Measurements from ENCODE around the gene DERL2.

The DERL2 gene

GRCh38 chr17:5485270-5486205 is at the start of gene DERL2:
TSS of gene DERL2 (minus strand) at chr17:5486178. CDS start at chr17:5486161, 17 bp downstream.
- TF ChIP-seq, protein P1, sequence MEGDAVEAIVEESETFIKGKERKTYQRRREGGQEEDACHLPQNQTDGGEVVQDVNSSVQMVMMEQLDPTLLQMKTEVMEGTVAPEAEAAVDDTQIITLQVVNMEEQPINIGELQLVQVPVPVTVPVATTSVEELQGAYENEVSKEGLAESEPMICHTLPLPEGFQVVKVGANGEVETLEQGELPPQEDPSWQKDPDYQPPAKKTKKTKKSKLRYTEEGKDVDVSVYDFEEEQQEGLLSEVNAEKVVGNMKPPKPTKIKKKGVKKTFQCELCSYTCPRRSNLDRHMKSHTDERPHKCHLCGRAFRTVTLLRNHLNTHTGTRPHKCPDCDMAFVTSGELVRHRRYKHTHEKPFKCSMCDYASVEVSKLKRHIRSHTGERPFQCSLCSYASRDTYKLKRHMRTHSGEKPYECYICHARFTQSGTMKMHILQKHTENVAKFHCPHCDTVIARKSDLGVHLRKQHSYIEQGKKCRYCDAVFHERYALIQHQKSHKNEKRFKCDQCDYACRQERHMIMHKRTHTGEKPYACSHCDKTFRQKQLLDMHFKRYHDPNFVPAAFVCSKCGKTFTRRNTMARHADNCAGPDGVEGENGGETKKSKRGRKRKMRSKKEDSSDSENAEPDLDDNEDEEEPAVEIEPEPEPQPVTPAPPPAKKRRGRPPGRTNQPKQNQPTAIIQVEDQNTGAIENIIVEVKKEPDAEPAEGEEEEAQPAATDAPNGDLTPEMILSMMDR (IDR thresholded peaks at IDR 0.05; ENCODE audit: low read length), result no peak
- TF ChIP-seq EZH2 (optimal IDR thresholded peaks at IDR 0.05; ENCODE audit: low read depth, low read length), result no peak
- no peak for TF ChIP-seq EZH2phosphoT487 (IDR thresholded peaks at IDR 0.05; ENCODE audit: low read length)
- H4K20me1 ChIP-seq (ENCODE audit: insufficient read depth, low read length), result no peaks in the 10 kb centered on the region
- H2AFZ ChIP-seq (ENCODE audit: low read length), result peak within 1 kb of the TSS; percentile 90
- peaks cover 31% of the 10 kb centered on the region for H3K36me3 ChIP-seq (replicated peaks; ENCODE audit: insufficient read depth, low read length)
- H3K79me2 ChIP-seq (ENCODE audit: low read length), result peaks cover 81% of the 10 kb centered on the region
- H3K27ac ChIP-seq (ENCODE audit: low read length), result peak within 1 kb of the TSS; percentile 99
- H3K4me2 ChIP-seq (ENCODE audit: low read depth, low read length), result peak within 1 kb of the TSS; percentile 86
- H3K4me1 ChIP-seq (ENCODE audit: low read length), result peaks cover 13% of the 10 kb centered on the region; the same call in 1 of the 2 replicates
- no peaks in the 10 kb centered on the region for H3K27me3 ChIP-seq (replicated peaks; ENCODE audit: insufficient read depth, low read length)
- H3K9me2 ChIP-seq (replicated peaks; ENCODE audit: insufficient read depth, low read length), result no peaks in the 10 kb centered on the region
- H3F3A ChIP-seq (ENCODE audit: insufficient read depth, low read length), result peaks cover 8% of the 10 kb centered on the region; the same call in 1 of the 2 replicates
- peak within 1 kb of the TSS; percentile 88 for H3K4me3 ChIP-seq (ENCODE audit: low read length)
- DNase-seq, result peak; percentile 11
- H3K9ac ChIP-seq (ENCODE audit: low read length), result peak within 1 kb of the TSS; percentile 99
- no peaks in the 10 kb centered on the region for H3K9me3 ChIP-seq (replicated peaks; ENCODE audit: insufficient read depth, low read length)

DNA sequence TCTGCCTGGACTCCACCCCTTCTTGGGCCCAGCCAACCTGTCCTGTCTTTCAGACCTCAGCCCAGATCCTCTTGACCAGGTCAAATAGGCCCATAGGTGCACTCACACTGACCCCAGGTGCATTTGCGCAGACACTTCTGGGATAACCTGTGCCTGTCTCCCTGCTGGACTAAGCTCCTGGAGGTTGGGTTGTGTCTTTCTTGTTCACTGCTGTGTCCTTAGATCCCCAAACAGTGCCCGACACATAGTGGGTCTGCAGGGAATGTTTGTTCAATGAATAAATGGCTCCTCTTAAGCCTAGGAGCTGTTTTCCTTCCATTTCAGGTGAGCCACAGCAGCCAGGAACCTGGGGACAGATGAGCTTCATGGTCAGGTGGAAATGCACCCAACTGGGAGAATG is 49.5 kb upstream of the DERL2 start:
- H3K27ac ChIP-seq (ENCODE audit: low read length), result no peak overlapping the region
- H3K4me3 ChIP-seq (ENCODE audit: low read length), result no peak overlapping the region
- no peak overlapping the region for H3K9ac ChIP-seq (ENCODE audit: low read length)
- TF ChIP-seq, protein P1 (IDR thresholded peaks at IDR 0.05; ENCODE audit: low read length), result no peak
- TF ChIP-seq EZH2phosphoT487 (IDR thresholded peaks at IDR 0.05; ENCODE audit: low read length) (no peak), EZH2 (optimal IDR thresholded peaks at IDR 0.05; ENCODE audit: low read depth, low read length) (no peak)
- no peak overlapping the region for H2AFZ ChIP-seq (ENCODE audit: low read length)
- no peaks in the 10 kb centered on the region for H3F3A ChIP-seq (ENCODE audit: insufficient read depth, low read length)
- no peak for DNase-seq
- H4K20me1 ChIP-seq (ENCODE audit: insufficient read depth, low read length), result no peaks in the 10 kb centered on the region
- no peaks in the 10 kb centered on the region for H3K9me3 ChIP-seq (replicated peaks; ENCODE audit: insufficient read depth, low read length)
- no peak overlapping the region for H3K4me2 ChIP-seq (ENCODE audit: low read depth, low read length)
- H3K4me1 ChIP-seq (ENCODE audit: low read length), result no peaks in the 10 kb centered on the region
- no peaks in the 10 kb centered on the region for H3K9me2 ChIP-seq (replicated peaks; ENCODE audit: insufficient read depth, low read length)
- H3K27me3 ChIP-seq (replicated peaks; ENCODE audit: insufficient read depth, low read length), result no peaks in the 10 kb centered on the region
- H3K79me2 ChIP-seq (ENCODE audit: low read length), result no peaks in the 10 kb centered on the region
- H3K36me3 ChIP-seq (replicated peaks; ENCODE audit: insufficient read depth, low read length), result no peaks in the 10 kb centered on the region

DNA sequence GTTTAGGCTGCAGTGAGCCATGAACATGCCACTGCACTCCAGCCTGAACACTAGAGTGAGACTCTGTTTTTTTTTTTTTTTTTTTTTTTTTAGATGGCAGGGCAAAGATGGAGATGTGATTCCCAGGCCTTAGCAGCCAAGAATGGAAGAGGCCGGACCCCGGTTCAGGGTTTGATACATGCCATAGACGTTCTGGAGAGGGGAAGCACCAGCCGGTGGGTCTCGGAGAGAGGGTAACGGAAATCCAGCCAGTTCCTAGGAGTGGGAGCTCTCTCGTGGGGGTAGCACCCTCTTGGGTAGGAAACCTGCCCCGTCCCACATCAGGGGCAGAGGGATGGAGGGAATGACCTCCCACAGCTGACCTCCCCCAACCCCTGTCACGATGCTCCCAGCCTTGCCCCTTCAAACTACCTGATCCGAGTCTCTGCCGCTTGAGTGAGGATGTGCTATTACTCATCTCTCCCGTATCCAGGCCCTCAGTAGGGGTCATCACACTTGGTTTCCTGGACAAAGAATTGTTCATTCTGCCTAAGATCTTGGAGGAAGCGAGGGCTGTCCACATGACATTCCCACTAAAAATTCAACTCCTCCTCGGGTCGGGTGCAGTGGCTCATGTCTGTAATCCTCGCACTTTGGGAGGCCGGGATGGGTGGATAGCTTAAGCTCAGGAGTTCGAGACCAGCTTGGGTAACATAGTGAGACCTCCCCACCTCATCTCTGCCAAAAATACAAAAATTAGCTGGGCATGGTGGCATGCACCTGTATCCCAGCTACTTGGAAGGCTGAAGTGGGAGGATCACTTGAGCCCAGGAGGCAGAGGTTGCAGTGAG is 47.7 kb upstream of the DERL2 start:
- H3K27me3 ChIP-seq (replicated peaks; ENCODE audit: insufficient read depth, low read length), result no peaks in the 10 kb centered on the region
- no peaks in the 10 kb centered on the region for H4K20me1 ChIP-seq (ENCODE audit: insufficient read depth, low read length)
- H3K36me3 ChIP-seq (replicated peaks; ENCODE audit: insufficient read depth, low read length), result no peaks in the 10 kb centered on the region
- no peak overlapping the region for H3K9ac ChIP-seq (ENCODE audit: low read length)
- TF ChIP-seq EZH2 (optimal IDR thresholded peaks at IDR 0.05; ENCODE audit: low read depth, low read length) (no peak), EZH2phosphoT487 (IDR thresholded peaks at IDR 0.05; ENCODE audit: low read length) (no peak)
- TF ChIP-seq, protein P1 (IDR thresholded peaks at IDR 0.05; ENCODE audit: low read length), result no peak
- no peak for DNase-seq
- no peaks in the 10 kb centered on the region for H3K9me2 ChIP-seq (replicated peaks; ENCODE audit: insufficient read depth, low read length)
- H3K4me1 ChIP-seq (ENCODE audit: low read length), result no peaks in the 10 kb centered on the region
- H3K27ac ChIP-seq (ENCODE audit: low read length), result no peak overlapping the region
- H3K4me3 ChIP-seq (ENCODE audit: low read length), result no peak overlapping the region
- H2AFZ ChIP-seq (ENCODE audit: low read length), result no peak overlapping the region
- H3K4me2 ChIP-seq (ENCODE audit: low read depth, low read length), result no peak overlapping the region
- H3K79me2 ChIP-seq (ENCODE audit: low read length), result no peaks in the 10 kb centered on the region
- no peaks in the 10 kb centered on the region for H3K9me3 ChIP-seq (replicated peaks; ENCODE audit: insufficient read depth, low read length)
- no peaks in the 10 kb centered on the region for H3F3A ChIP-seq (ENCODE audit: insufficient read depth, low read length)
